HepG2 (cell line): Measurements from ENCODE around the gene VDAC1. TPM values are rescaled to one million over a fixed set of nuclear protein-coding genes. Genes with fewer than 3 reads are reported as not detected.

Source experiments
- ATAC-seq: fragments of 200-7000 bp; cut with Tn5 transposase; 3 replicates; pipeline ENCODE4 v1.9.1; 2020; ENCODE audit warnings: mild to moderate bottlenecking, moderate library complexity
- BruUV-seq: library from RNA; stranded (reverse); fragments of 400-500 nt; replicated peaks from 2 replicates; lab custom pipeline; 2021; lab: Mats Ljungman, UMichigan
- CTCF ChIA-PET: fragments of 300-600 bp; formaldehyde crosslinking; extraction: SDS; loops from one replicate; lab custom pipeline; 2021; ENCODE audit warnings: low total read pairs, inconsistent platforms, low intra/inter-chr PET ratio; lab: Yijun Ruan, JAX
- POLR2A ChIA-PET: fragments of 350-600 bp; sonication (Branson Sonifier 250); formaldehyde crosslinking; loops from one replicate; lab custom pipeline; 2020; ENCODE audit warnings: antibody characterized with exemption, inconsistent platforms; lab: Yijun Ruan, JAX
- DNase-seq: peaks from one replicate; pipeline ENCODE4 v3.0.0-alpha.2; 2015; ENCODE audit warnings: low spot score
- FAIRE-seq: peaks from 3 replicates; lab custom pipeline; 2011; peaks lifted over from hg19 to GRCh38; lab: Jason Lieb, UNC
- H2AFZ ChIP-seq: one replicate; pipeline ENCODE4 v1.6.1; 2011; ENCODE audit warnings: low read length, inconsistent platforms
- H3K27ac ChIP-seq: fragments of 300-600 bp; 3 replicates; pipeline ENCODE4 v1.8.0; 2011; ENCODE audit warnings: mixed run types, mild to moderate bottlenecking, mixed read lengths, low read length, inconsistent platforms; ENCODE audit not compliant: insufficient read depth; ENCODE audit errors: extremely low read length
- H3K27me3 ChIP-seq, 2 experiments: fragments of 200-600 bp in 1 of 2; 2 replicates in 1 of 2; 3 replicates in 1 of 2; pipeline versions ENCODE4 v1.6.0 to v1.8.0; 2011; ENCODE audit warnings: low read length in 2 of 2, mild to moderate bottlenecking in 2 of 2, moderate library complexity in 2 of 2, inconsistent platforms in 1 of 2; ENCODE audit not compliant: insufficient read depth in 2 of 2, control insufficient read depth in 1 of 2
- H3K36me3 ChIP-seq, 2 experiments: fragments of 200-600 bp in 1 of 2; replicated peaks in 1 of 2; 2 replicates in 1 of 2; 3 replicates in 1 of 2; pipeline versions ENCODE4 v1.5.1 to v1.8.0; 2011; ENCODE audit warnings: low read length in 2 of 2, inconsistent platforms in 1 of 2; ENCODE audit not compliant: insufficient read depth in 2 of 2, control insufficient read depth in 1 of 2
- H3K4me1 ChIP-seq: 2 replicates; pipeline ENCODE4 v1.5.1; 2012; ENCODE audit warnings: low read length, inconsistent platforms; ENCODE audit not compliant: insufficient read depth
- H3K4me2 ChIP-seq: 2 replicates; pipeline ENCODE4 v1.6.0; 2011; ENCODE audit warnings: low read depth, low read length, inconsistent platforms
- H3K4me3 ChIP-seq, 3 experiments: fragments of 200-600 bp in 1 of 3; sonication (generic), shearing (Covaris generic) in 1 of 3; replicated peaks in 1 of 3; 2 replicates each; pipeline ENCODE4 v1.5.1; 2011 to 2016; ENCODE audit warnings: low read length in 3 of 3, inconsistent platforms in 2 of 3, low read depth in 2 of 3, mild to moderate bottlenecking in 2 of 3, control low read depth in 1 of 3, mixed read lengths in 1 of 3; ENCODE audit not compliant: insufficient read depth in 1 of 3
- H3K79me2 ChIP-seq: one replicate; pipeline ENCODE4 v1.6.1; 2011; ENCODE audit warnings: low read length, inconsistent platforms; ENCODE audit not compliant: insufficient read depth
- H3K9ac ChIP-seq: 2 replicates; pipeline ENCODE4 v1.6.0; 2011; ENCODE audit warnings: mild to moderate bottlenecking, low read depth, low read length, inconsistent platforms; ENCODE audit not compliant: insufficient read depth
- H3K9me3 ChIP-seq: 2 replicates; pipeline ENCODE4 v1.5.1; 2012; ENCODE audit warnings: mild to moderate bottlenecking, low read length
- H4K20me1 ChIP-seq: 2 replicates; pipeline ENCODE4 v1.6.0; 2011; ENCODE audit warnings: inconsistent platforms, mild to moderate bottlenecking, low read length, moderate library complexity; ENCODE audit not compliant: insufficient read depth
- EHMT2 ChIP-seq: fragments of 200-600 bp; sonication (generic); IDR thresholded peaks from 2 replicates; pipeline ENCODE4 v1.7.0; 2017; ENCODE audit warnings: antibody characterized with exemption, low read depth, low read length, borderline replicate concordance
- ETV6 ChIP-seq: sonication (generic); formaldehyde crosslinking; conservative IDR thresholded peaks from 2 replicates; pipeline ENCODE4 v1.4.0; 2020; ENCODE audit warnings: missing genetic modification reagents
- EZH2 ChIP-seq: conservative IDR thresholded peaks from 2 replicates; pipeline ENCODE4 v1.6.1; 2012; ENCODE audit warnings: mild to moderate bottlenecking, low read depth, low read length, moderate library complexity
- JUNB ChIP-seq: sonication (generic); formaldehyde crosslinking; IDR thresholded peaks from 2 replicates; pipeline ENCODE4 v1.8.0; 2022; ENCODE audit warnings: missing genetic modification reagents, mild to moderate bottlenecking, borderline replicate concordance
- MED13 ChIP-seq: sonication (generic); formaldehyde crosslinking; IDR thresholded peaks from 2 replicates; pipeline ENCODE4 v1.5.0; 2020; ENCODE audit warnings: missing genetic modification reagents
- MYC ChIP-seq: sonication (generic); formaldehyde crosslinking; IDR thresholded peaks from 2 replicates; pipeline ENCODE4 v1.9.0; 2021; ENCODE audit warnings: missing genetic modification reagents, borderline replicate concordance
- SP1 ChIP-seq, 2 experiments: fragments of 450-650 bp in 1 of 2; sonication (generic) in 1 of 2; formaldehyde crosslinking in 1 of 2; IDR thresholded peaks; 2 replicates each; pipeline versions ENCODE4 v1.4.0 to v1.6.1; 2016 to 2020; ENCODE audit warnings: missing genetic modification reagents in 1 of 2
- SUZ12 ChIP-seq: fragments of 150-350 bp; IDR thresholded peaks from 2 replicates; pipeline ENCODE4 v1.6.1; 2014; ENCODE audit warnings: low read depth, low read length
- THRA ChIP-seq: sonication (generic); formaldehyde crosslinking; IDR thresholded peaks from 2 replicates; pipeline ENCODE4 v1.4.0; 2020; ENCODE audit warnings: missing genetic modification reagents, borderline replicate concordance
- ZNF225 ChIP-seq: sonication (generic); formaldehyde crosslinking; IDR thresholded peaks from 2 replicates; pipeline ENCODE4 v1.4.0; 2020; ENCODE audit warnings: mild to moderate bottlenecking, missing genetic modification reagents
- ZNF253 ChIP-seq: sonication (generic); formaldehyde crosslinking; IDR thresholded peaks from 2 replicates; pipeline ENCODE4 v1.8.0; 2022; ENCODE audit warnings: mild to moderate bottlenecking, missing genetic modification reagents, borderline replicate concordance
- ZNF326 ChIP-seq: sonication (generic); formaldehyde crosslinking; IDR thresholded peaks from 2 replicates; pipeline ENCODE4 v1.4.0; 2020; ENCODE audit warnings: missing genetic modification reagents, borderline replicate concordance
- ZNF367 ChIP-seq: sonication (generic); formaldehyde crosslinking; IDR thresholded peaks from 2 replicates; pipeline ENCODE4 v1.4.0; 2020; ENCODE audit warnings: missing genetic modification reagents, borderline replicate concordance
- ZNF446 ChIP-seq: sonication (generic); formaldehyde crosslinking; IDR thresholded peaks from 2 replicates; pipeline ENCODE4 v1.5.0; 2020; ENCODE audit warnings: mild to moderate bottlenecking, missing genetic modification reagents
- ZNF468 ChIP-seq: sonication (generic); formaldehyde crosslinking; IDR thresholded peaks from 2 replicates; pipeline ENCODE4 v1.8.0; 2022; ENCODE audit warnings: mild to moderate bottlenecking, moderate library complexity, missing genetic modification reagents
- ZNF7 ChIP-seq: IDR thresholded peaks from 2 replicates; pipeline ENCODE4 v1.6.1; 2016; ENCODE audit warnings: missing biosample characterization, missing genetic modification reagents
- ZSCAN30 ChIP-seq: sonication (generic); formaldehyde crosslinking; IDR thresholded peaks from 2 replicates; pipeline ENCODE4 v1.5.0; 2020; ENCODE audit warnings: mild to moderate bottlenecking, missing genetic modification reagents
- WGBS: methylation state at CpG from one replicate; pipeline ENCODE4 v1.1.6; 2017; ENCODE audit warnings: low lambda C conversion rate; 5-methylcytosine and 5-hydroxymethylcytosine counted together
- in situ Hi-C: cut with HindIII; loops from 2 replicates; pipeline ENCODE4 v1.10.0; 2017; ENCODE audit warnings: low pct_unique_long_range_greater_than_20kb; ENCODE audit not compliant: extremely low pct_ligation_motif_present
- intact Hi-C: fragments of 100-400 bp; cut with micrococcal nuclease; formaldehyde crosslinking; loops from one replicate; pipeline ENCODE4 v1.10.0; 2022; ENCODE audit not compliant: unreplicated experiment
- polyA plus RNA-seq, 8 experiments: library from polyadenylated mRNA; depleted of rRNA in 3 of 8; stranded (reverse) in 7 of 8; unstranded in 1 of 8; fragments of >200 nt; fragmentation: Illumina TruSeq in 4 of 8; extraction: Trizol in 4 of 8; gene quantifications; 2 replicates each; pipeline versions ENCODE4 v1.2.1 to v1.2.3, GENCODE V29; 2011 to 2016; ENCODE audit warnings: low read depth in 4 of 8, missing spikeins in 1 of 8, mixed read lengths in 1 of 8; ENCODE audit not compliant: insufficient read depth in 1 of 8
- total RNA-seq, 5 experiments: library from RNA; depleted of rRNA; stranded (reverse); fragments of >200 nt; fragmentation: Illumina TruSeq; extraction: Trizol; gene quantifications; 2 replicates each; pipeline ENCODE4 v1.2.3, GENCODE V29; 2016; ENCODE audit warnings: low read depth in 1 of 5
- TF ChIP-seq, protein P1 (sequence below): sonication (generic); formaldehyde crosslinking; IDR thresholded peaks from 2 replicates; pipeline ENCODE4 v1.5.0; 2020; ENCODE audit warnings: mild to moderate bottlenecking, missing genetic modification reagents, borderline replicate concordance

The VDAC1 gene
- total and polyA plus RNA-seq, 2 of the 13 experiments (the other 11 are each of a cell fraction or from before 2014, with no cell fraction given), result 112 to 380 TPM

GRCh38 chr5:133963493-133964128 is 41.2 kb downstream of the VDAC1 start:
- no peak overlapping the region for H2AFZ ChIP-seq
- ChIA-PET CTCF (no interaction called here), POLR2A (no interaction called here)
- in situ Hi-C loops (no loop called here), intact Hi-C loops (no loop called here)
- no peaks in the 10 kb centered on the region for H4K20me1 ChIP-seq
- TF ChIP-seq ZNF468 (no peak), JUNB (CRISPR knock-in tag) (no peak), ZNF253 (CRISPR knock-in tag) (no peak), ZNF326 (no peak), EHMT2 (no peak), ZSCAN30 (CRISPR knock-in tag) (no peak), SP1 (IDR thresholded peaks at IDR 0.05) (no peak), SP1 (CRISPR knock-in tag; IDR thresholded peaks at IDR 0.05) (no peak), EZH2 (no peak), SUZ12 (no peak), ZNF446 (CRISPR knock-in tag) (no peak), ZNF225 (no peak), ETV6 (CRISPR knock-in tag) (no peak), MYC (CRISPR knock-in tag) (no peak), ZNF7 (CRISPR knock-in tag) (no peak), THRA (CRISPR knock-in tag) (no peak), MED13 (no peak), ZNF367 (CRISPR knock-in tag) (no peak)
- TF ChIP-seq, protein P1, sequence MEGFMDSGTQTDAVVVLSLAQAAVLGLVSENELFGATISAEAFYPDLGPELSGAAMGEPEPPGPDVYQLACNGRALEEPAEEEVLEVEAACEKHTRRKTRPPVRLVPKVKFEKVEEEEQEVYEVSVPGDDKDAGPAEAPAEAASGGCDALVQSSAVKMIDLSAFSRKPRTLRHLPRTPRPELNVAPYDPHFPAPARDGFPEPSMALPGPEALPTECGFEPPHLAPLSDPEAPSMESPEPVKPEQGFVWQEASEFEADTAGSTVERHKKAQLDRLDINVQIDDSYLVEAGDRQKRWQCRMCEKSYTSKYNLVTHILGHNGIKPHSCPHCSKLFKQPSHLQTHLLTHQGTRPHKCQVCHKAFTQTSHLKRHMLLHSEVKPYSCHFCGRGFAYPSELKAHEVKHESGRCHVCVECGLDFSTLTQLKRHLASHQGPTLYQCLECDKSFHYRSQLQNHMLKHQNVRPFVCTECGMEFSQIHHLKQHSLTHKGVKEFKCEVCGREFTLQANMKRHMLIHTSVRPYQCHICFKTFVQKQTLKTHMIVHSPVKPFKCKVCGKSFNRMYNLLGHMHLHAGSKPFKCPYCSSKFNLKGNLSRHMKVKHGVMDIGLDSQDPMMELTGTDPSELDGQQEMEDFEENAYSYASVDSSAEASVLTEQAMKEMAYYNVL (CRISPR knock-in tag), result no peak
- peaks cover 0 to 13% of the 10 kb centered on the region in 2 experiments; a peak in 1 of 5 replicates for H3K36me3 ChIP-seq
- no TSS peak for BruUV-seq
- ATAC-seq, result no peak
- FAIRE-seq, result no peak
- H3K9me3 ChIP-seq, result no peaks in the 10 kb centered on the region
- no peak overlapping the region for H3K27ac ChIP-seq
- no peak overlapping the region for H3K4me2 ChIP-seq
- no peak for DNase-seq
- peaks cover 66% of the 10 kb centered on the region for H3K79me2 ChIP-seq
- no peaks in the 10 kb centered on the region; a peak in 1 of 5 replicates for H3K27me3 ChIP-seq
- peaks cover 37% of the 10 kb centered on the region for H3K4me1 ChIP-seq
- no peak overlapping the region for H3K4me3 ChIP-seq
- H3K9ac ChIP-seq, result no peak overlapping the region
- WGBS, result 95% methylated on average over 2 of the region's 2 CpGs
